GM03348 (cell line): ENCODE measurements around the gene EXOC6.

ENCODE experiments used
- DNase-seq: peaks from one replicate; pipeline ENCODE4 v3.0.0; 2012; ENCODE audit warnings: low spot score

The EXOC6 gene

DNA sequence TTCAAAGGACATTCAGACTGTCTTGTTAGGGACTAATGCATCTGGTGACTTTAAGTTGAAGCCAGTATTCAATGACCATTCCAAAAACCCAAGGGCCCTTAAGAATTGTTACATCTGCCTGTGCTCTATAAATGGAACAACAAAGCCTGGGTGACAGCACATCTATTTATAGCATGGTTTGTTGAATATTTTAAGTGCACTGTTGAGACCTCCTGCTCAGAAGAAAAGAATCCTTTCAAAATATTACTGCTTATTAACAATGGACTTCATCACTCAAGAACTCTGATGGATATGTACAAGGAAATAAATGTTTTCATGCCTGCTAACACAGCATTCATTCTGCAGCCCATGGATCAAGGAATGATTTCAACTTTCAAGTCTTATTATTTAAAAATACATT is 179.2 kb downstream of the EXOC6 start:
- DNase-seq, result no peak

DNA sequence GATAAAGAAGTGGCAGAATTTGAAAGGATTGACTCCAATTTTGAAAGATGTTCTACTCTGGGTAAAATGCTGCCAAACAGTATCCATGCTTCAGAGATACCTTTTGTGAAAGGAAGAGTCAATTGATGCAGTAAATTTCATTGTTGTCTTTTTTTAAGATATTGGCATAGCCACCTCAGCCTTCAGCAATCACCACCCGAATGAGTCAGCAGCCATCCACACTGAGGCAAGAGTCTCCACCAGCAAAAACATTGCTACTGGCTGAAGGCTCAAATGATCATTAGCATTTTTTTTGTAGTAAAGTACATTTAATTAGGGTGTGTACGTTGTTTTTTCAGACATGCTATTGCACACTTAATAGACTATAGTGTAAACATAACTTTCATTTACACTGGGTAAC is 180.6 kb downstream of the EXOC6 start:
- peak; percentile 58 for DNase-seq

DNA sequence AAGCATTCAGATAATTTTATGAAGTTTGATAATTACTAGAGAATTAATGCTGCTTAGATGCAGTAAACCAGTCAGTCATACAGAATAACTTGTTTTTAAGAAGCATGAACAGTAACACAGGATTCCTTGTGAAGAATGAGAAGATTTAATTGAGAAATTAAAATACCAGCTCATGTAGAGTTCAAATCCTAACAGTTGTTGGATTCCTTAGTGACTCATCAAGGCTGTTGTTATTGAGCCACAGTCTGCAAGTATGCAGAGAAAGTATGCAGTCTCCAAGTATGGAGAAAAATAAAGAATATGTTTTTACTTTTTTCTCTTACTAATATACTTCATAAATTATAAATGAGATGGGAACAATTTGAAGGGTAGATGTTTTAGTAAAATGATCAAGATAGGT is 182.1 kb downstream of the EXOC6 start:
- DNase-seq, result peak; percentile 82

DNA sequence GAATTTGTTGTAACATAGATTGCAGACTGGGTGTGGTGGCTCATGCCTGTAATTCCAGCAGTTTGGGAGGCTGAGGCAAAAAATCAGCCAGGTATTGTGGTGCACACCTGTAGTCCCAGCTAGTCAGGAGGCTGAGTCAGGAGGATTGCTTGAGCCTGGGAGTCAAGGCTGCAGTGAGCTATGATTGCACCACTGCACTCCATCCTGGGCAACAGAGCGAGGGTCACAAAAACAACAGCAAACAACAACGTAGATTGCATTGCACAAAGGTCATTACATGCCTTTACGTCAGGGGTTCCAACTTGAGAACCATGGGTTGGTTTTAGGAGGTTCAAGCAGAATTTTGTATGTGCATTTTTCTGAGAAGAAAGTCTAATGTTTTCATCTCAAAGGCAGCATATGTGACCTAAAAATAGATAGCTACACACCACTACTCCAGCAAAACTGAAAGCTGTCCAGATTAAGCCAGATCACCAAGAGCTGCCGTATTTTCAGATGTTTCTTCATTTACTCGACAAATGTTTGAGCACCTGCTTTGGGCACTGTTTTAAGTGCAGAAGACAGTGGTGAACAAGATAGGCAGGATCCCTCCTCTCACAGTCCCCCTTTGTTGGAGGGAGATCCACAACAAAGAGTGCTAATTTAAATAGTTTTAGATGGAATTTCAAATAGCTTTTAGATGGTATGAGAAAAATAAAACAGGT is 183.9 kb downstream of the EXOC6 start:
- DNase-seq, result no peak

DNA sequence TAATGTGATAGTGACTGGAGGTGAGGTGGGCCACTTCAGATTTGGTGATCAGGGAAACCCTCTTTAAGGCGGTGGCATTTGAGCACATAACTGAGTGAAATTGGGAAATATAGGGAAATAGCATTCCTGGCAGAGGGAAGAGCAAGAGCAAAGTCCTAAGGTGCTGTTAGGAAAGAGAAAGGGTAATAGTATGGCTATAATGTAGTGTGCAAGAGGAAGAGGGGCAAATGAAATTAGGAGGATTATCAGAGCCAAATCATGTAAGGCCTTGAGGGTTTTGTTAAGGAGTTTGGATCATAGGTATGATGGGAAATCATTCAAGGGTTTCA is 184.5 kb downstream of the EXOC6 start:
- DNase-seq, result no peak

DNA sequence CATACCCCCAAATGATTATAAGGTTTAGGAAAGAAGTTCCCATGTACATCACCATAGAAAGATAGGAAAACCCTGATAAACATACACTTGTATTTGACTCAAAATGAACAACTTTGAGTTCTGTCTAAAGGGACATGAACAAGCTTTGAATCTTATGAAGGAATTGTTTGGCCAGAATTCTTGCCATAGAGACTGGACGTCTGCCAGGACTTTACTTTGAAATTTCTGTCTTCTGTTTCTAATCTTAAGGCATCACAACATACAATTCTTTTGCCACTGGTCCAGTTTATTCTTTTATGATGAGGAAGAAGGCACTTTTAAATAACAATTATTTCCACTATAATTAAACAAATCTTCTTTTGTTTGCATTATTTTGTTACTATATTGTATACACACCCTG is 186.1 kb downstream of the EXOC6 start:
- DNase-seq, result no peak

DNA sequence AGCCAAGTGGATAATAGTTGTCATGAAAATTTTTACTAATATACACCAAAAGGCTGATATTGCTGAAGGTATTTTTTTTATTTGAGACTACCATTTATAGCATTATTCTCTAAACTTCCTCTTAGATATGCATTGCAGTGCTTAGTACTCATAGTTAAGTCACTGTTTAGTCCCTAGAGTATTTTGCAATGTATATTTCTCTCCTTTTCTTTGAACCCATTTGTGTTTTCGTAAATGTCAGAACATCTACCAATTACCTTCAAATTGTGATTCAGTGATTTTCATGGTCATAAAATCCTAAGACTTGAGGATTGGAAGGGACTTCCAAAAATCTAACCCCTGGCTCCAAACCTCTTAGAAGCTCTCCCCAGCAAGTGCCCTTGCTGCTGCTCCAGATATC is 190.8 kb downstream of the EXOC6 start:
- no peak for DNase-seq

DNA sequence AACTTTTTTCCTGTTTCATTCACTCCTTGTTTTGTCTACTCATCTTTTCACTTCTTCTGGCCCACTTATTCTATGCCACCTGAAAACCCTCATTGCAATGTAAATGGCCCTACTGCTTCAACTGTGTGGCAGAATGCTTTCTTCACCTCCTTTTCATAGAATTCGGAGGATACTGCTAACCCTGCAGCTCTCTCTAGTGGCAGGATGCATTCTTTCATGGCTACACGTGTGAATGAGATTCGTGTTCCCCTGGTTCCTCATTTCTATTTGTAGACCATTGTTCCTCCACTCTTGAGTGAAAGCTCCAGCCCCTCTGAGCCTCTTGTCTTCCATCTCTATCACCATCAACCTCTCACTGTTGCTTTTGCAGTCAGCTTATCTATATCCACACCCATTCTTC is 191.4 kb downstream of the EXOC6 start:
- peak; percentile 72 for DNase-seq

DNA sequence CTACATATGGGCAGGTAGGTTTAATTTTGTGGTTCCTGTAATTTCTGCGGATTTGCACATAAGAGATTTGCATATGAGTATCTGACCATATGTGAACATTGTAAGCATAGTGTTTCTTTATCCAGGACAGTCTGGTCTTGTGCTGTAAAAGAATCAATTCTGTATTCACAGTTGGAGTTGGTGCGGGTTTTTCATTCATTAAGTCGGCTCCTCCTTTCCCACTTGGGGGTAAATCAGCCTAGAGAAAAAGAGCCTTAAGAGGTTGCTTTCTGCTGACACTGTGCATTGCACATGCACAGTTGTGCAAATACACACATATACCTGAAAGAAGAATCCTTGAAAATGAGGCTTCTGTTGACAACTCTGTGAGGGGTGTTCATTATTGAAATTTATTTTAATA is 206.2 kb downstream of the EXOC6 start:
- DNase-seq, result no peak

DNA sequence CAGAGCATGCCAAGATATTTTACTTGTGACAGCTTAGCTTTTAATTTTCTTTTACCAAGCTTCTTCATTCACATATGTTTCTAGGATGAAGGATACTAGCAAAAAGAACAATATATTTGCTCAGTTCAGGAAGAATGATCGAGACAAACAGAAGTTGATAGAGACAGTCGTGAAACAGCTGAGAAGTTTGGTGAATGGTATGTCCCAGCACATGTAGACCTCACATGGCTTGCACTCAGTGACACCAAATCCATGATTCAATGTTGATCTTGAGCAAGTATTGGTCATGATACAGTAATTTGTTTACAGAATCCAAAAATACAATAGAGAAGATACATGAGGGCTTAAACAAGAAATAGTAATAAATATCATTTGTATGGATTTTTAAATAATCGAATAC is 209.8 kb downstream of the EXOC6 start:
- DNase-seq, result no peak

DNA sequence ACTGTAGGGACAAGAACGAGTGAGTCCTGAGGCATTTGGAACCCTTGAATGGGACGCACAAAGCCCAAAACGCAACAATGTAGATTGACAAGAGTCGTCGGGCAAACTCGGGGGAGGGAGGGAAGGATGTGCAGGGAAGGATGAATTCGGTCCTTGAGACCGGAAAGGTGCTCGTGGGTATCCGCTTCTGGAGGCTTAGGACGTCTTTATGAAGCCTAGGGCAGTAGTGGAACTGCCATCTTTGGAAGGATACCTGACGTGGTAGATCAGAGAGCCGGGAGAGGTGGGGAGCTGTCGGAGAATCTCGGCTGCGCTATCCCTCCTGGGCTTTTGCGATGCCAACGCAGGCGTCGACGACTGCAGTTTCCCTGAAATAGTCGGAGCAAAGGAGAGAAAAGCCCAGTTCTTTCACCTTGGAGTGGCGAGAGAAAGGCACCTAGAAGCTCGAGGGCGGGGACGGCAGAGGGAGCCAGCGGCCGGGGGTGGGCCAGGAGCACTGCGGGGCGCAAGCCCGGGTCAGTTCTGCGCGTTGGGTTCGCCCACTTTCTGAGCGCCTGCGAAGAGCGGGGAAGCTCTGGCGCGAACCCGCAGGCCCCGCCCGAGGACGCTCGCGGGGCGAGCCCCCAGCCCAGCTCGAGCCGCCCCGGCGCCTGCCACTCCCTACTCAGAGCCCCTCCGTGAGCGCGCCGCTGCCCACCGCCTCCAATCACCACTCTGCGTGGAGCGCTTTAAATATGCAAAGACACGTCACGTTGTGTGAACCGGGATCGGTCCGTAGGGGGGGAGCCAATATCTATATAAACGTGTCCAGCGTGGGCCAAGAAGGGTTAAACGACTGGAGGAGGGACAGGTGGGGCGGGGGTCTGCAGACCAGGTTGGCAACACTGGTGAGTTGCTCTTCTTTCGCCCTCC is 211.9 kb downstream of the EXOC6 start, which contains the start of gene CYP26C1:
TSS of gene CYP26C1 (plus strand) at position 824 of the 912 bp plus-strand sequence. CDS start 466 bp downstream, outside the sequence.
- DNase-seq, result no peak

DNA sequence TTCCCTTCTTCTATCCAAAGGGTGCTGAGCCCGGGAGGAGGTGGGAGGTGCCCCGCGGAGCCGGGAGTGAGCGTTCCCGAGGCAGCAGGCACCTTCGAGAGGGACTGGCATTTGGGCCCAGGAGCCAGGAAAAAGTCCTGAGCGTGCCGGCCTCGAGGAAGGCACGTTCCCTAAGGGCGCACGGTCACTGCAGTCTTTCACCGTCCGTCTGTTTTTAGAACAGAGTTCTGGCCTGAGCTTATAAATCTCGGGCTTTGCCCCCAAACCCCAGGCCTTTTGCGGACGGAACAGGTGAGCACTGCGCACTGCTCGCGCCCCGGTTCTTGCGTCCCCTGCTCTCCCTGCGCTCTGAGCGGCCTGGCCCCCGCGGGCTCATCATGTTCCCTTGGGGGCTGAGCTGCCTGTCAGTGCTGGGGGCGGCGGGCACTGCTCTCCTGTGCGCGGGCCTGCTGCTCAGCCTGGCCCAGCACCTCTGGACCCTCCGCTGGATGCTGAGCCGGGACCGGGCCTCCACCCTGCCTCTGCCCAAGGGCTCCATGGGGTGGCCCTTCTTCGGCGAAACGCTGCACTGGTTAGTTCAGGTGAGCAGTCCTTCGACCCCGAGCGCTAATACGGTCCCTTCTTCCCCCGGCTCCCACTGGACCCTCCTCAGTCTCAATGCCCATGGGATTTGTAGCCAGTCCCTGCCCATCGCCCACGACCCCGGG is 212.7 kb downstream of the EXOC6 start:
- no peak for DNase-seq

DNA sequence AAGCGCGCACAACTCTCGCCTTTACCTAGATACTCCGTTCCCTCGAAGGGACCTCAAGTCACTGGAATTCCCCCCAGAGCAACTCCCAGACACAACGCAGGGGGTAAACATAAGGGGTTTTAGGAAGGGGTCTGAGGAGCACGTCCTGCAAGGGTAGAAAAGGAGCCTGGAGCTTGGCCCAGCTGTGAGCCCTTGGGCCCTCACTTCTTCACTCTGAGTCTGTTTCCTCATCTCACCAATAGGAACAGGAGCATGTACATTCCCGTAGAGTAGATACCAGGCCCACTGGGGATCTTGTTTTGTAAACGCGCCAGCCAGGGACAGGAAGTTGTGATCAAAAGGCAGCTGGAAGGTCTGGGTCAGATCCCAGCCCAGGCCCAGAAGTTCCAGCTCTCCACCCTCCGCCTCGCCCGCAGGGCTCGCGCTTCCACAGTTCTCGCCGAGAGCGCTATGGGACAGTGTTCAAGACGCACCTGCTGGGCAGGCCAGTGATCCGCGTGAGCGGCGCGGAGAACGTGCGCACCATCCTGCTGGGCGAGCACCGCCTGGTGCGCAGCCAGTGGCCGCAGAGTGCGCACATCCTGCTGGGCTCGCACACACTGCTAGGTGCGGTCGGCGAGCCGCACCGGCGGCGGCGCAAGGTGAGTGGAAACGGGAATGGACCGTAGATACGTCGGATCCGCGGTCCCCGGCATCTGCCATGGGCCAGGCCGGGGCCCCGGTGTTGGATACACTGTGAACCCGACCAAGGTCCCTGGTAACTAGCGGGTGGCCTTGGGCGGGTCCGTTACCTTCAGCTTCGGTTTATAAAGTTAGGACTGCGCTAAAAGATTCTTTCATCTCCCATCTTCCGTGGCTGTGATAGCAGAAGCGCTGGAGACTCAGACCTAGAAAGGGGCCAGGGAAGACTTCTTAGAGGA is 213.5 kb downstream of the EXOC6 start:
- DNase-seq, result no peak

DNA sequence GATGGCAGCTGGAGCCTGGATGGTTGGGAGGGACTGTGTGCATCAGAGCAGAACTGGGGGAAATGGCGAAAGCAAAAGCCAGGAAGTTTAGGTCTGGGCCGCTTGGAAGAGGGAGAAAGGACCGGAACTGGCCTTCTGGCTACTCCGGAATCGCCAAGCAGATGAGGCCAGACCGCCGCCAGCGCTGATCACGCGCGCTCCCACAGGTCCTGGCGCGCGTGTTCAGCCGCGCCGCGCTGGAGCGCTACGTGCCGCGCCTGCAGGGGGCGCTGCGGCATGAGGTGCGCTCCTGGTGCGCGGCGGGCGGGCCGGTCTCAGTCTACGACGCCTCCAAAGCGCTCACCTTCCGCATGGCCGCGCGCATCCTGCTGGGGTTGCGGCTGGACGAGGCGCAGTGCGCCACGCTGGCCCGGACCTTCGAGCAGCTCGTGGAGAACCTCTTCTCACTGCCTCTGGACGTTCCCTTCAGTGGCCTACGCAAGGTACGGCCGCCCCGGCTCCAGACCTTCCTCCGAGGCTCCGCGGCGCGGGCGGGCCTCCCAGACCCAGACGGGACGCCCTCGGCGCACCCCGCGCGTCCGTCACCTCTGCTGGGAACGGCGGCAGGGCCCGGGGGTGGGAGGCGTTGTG is 214.3 kb downstream of the EXOC6 start:
- DNase-seq, result peak; percentile 73

DNA sequence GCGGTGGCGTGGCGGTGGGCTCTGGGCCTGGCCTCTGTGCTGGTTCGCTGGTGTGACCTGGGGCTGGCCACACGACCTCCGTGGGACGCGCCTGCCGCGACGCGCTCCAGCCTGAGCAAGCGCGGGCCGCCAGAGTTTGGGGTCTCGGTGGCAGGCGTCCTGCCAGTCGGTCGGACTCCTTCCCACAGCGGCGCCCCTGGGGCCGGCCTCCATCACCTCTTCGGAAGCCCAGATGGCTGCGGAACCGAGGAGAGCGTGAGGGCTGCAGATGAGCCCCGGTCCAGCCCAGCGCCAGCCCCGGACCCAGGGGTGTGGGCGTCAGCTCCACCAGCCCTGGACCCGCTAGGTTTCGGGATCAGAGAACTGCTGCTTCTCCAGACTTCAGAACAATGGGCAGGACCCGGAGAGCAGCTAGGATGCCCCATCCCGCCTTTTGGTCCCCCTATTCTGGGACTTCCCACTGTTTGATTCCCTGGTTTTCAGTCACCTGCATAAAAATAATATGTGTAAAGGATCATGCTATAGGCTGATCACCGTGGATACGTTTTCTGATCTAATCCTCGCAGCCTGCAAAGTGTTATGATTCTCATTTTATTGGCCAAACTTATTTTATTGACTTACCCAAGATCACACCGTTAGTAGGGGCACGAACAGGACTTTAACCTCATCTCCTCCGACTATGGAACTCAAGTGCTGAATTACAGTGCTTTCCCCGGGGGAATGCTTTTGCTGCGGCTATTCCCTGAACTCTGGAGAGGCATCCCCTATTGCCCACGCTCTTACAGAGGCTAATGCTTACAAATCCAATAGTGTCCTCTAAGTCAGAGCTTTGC is 215.0 kb downstream of the EXOC6 start:
- DNase-seq, result no peak

DNA sequence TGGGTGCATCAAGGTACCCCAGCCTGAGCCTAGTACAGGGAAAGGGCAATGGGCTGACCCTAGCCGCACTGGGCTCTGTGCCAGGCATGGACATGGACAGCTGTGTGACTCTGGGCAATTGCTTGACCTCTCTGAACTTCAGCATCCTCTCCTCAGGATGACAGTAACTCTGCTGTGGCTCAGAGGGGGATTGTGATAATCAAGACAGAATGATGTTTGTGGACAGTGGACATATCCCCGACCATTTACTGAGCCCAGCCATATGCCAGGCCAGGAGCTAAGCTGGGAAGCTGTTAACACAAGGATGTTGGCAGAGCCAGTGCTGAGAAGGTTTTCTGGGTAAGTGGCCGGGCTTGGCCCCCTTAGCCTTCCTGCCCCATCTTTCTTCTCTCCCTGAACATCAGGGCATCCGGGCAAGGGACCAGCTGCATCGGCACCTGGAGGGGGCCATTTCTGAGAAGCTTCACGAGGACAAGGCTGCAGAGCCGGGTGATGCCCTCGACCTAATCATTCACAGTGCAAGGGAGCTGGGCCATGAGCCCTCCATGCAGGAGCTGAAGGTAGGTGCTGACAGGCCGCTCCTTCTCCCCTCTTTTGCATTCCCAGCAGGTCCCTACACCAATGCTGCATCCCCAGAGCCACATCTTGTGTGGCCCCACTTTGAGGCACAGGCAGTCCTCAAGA is 215.8 kb downstream of the EXOC6 start:
- DNase-seq, result no peak

DNA sequence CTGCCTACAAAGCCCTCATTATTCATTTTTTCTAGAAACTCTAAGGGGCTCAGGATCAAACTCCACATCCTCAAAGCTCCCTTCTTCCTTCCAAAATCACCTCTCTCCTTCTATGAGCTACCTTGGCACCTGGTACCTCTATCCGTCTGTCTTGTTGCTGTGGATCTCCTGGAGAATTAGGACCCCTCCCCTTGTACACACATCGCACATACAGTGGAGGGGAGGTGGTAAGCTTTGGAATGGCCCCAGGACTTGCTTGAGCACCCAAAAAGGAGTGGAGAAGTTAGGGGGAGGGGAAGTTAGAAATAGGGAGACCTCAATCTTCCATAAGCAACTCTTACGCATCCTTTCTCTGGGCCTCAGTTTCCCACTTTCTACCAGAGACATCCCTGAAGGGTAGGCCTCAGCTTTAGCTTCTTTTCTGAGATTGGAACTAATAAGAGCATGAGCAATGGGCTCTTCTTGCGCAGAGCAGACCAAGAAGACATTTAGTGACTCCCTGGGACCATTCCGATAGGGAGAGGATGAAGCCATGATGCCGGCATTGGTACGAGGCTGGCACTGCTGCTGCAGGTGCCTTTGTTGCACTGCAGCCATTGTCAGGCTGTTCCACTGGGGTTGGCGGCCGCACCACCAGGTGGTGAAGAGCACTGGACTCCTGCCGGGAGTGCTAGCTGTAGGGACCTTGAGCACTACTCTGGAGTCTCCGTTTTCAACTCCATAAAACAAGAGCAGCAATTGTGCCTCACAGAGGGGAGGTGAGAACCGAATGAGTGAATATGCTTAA is 216.7 kb downstream of the EXOC6 start:
- no peak for DNase-seq

DNA sequence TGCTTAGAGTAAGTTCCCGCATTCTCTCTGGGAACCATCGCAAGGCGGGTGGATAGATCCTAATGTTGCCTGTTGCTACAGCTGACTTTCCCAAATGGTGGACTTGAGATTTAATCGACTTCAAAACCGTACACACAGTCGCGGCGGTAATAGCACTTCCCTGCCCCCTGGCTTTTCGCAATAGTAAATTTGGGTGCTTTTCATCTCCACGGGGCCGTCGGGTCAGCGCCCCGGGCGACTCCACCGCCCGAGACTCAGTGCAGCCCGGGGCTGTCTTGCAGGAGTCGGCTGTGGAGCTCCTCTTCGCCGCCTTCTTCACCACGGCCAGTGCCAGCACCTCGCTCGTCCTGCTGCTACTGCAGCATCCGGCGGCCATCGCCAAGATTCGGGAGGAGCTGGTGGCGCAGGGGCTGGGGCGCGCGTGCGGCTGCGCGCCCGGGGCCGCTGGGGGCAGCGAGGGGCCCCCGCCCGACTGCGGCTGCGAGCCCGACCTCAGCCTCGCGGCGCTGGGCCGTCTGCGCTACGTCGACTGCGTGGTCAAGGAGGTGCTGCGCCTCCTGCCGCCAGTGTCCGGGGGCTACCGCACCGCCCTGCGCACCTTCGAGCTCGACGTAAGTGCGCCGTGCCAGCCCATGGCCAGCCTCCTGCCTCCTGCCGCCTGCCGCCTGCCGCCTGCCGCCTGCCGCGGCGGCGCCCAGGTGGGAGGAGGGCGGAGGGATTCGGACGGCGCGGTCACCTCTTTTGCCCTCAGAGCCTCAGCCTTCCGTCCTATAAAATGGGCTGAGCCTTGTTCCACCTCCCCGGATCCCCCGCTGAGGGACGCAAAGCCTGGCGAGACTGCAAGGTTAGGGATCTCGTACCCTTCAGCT is 217.6 kb downstream of the EXOC6 start:
- no peak for DNase-seq
